NCI-H774 (cell line): Measurements from ENCODE around the gene SETDB1.

Experiments used
- DNase-seq: peaks from one replicate; lab custom pipeline; 2025; lab: John Stamatoyannopoulos, UW

The SETDB1 gene

DNA sequence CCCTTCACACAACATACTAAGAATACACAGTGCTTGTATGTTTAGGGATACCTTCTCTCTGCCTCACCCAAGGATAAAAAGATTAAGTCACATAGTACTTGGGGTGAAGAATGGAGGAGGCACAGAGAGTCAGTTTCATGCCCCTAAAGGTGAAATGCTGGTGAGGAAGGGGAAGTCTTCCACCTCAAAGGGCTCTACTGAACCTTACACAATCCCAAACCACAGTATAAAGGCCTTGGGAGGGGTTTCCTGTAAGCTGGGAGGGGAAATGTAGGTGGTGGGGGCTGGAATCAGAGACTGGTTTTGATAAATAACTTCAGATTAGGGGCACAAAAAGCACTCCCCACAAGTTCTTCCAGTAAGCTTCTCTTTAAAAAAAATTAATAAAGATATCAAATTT lies 77.0 kb downstream of the SETDB1 start:
- DNase-seq = no peak

DNA sequence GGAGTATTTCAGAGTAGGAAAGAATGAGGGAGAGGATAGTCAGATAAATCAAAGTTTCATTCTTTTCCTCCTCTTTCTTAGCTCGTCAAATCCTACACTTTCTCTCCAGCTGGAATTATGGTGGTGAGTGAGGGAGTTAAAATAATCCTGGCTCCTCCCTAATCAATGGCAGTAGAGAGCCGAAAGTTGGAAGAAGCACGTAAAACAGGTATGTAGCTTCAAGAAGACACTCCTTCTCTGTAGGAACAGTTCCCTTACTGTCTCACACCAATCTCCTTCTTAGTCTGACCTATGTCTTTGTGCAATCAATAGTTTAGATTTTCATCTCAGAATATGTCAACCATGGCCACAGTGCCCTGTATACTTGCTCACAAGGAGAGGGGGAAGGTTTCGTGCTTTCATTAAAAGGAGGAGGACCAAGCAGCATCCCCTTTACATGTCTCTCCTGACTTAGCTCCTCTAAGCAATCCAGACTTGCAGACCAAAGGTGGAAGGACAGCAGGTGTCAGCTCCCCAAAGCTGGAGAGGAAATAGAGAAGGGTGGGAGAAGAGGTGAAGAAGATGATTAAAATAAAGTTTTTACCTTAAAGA lies 79.7 kb downstream of the SETDB1 start:
- no peak for DNase-seq

DNA sequence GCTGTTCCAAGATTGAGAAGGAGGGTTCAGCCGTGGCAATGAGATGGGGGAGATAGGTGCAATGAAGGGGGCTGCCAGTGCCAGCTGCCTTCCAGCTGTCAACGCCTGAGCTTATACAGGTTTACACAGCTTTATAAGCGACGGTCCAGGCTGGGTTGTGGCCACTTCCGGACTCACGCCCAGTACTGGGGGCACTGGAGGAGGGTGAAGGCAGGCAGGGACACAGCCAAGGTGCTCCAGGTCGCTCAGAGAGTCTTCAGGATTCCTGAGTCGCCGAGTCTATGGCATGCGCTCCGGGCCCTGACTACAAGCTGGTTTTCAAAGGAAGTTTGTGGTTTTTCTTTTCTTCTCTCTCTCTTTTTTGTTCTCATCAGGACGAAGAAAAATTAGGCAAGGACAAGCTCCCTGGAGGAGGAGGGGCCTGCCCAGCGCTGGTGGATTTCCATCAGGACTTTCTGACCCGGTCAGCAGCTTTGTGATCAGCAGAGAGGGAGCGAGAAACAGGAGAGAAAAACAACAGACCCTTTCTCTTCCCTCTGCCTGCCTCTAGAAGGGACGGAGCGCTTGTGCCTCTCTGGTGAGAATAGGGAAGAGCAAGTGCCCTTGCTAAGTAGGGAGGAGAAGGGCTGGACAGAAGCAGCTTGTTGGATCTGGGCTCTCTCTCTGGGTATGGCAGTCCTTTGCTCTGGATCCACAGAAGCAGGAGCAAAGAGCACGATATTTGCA lies 80.3 kb downstream of the SETDB1 start, which contains the start of gene MINDY1:
Gene MINDY1 (minus strand): TSS at position 576 of the 726 bp plus-strand sequence. CDS start 4,285 bp downstream, outside the sequence.
- DNase-seq = peak; percentile 51

DNA sequence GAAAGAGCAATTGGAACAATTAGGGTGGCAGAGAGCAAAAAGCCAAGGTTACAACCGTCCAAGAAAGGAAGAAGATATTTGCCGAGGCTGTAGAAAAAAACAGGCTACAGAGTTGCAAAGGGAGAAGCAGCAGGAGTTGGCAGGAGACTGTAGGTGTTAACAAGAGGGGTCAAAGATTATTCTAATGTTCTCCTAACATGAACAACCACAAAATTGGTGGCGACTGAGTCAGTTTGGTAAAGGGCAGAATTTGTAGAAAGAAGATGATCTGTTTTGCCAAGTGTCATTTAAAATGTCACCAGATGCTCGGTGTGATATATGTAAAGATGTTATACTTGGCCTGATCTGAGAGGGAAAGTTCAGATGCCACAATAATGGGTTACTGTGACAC lies 81.7 kb downstream of the SETDB1 start:
- DNase-seq = no peak

DNA sequence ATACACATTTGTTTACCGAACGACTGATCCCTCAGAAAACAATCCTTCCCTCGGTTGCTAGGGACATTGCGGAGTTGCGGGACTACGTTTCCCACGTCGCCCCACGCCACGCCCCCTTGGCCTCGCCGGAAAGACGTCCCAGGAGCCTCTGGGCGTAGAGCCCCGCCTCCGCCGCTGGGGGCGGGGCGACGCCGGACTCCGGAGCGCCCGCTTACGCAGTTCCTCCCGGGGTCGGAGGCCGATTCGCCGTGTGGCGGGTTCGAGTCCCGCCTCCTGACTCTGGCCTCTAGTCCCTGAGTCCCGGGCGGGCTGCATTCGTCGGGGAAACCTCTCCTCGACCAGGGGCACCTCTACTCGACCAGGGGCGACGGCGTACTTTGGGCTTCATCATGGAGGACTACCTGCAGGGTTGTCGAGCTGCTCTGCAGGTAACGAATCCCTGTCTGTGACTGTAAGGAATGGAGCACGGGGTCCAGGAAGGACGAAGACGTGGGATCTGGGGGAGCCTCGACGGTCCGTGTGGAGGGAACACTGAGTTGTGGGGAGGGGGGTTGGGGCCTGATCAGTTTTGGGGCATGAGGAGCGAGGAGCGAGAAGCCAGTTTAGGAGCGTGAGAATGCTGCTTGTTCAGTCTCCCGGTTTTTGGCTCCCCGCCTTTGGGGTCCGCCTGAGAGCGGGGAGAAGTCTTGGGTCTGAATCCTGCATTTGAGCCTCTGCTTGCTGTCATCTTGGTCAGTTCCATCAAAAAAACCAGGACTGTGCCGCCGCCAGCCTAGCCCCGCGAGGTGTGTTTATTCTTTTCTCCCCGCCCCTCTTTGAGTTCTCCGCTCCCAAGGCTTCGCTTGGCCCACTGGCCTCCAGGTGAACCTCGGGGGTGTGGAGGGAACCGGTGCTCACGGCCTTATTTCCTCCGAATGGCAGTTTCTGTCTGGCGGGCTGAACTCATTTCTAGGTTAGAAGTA lies 82.4 kb downstream of the SETDB1 start, which contains the start of gene PRUNE1:
Gene PRUNE1 (plus strand): TSS at position 206 of the 962 bp plus-strand sequence. CDS start 184 bp downstream, at position 390.
- peak; percentile 98 for DNase-seq

DNA sequence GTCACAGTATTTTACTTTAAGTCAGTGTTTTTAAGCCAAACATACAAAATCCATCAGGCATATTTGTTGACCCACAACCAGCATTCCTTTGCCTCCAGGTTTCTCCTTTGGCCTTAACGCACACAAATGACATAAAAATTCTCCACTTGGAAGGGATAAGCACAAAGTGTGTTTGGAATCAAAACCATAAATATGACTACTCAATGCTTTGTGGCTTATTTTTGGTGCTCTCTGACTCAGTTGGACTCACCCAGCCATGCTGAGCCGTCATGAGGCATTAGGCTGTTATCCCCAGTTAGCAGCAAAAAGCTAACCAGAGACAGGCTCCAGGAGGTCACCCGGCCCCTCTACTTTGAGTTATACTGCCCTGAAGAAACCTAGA lies 83.0 kb downstream of the SETDB1 start:
- DNase-seq = no peak

DNA sequence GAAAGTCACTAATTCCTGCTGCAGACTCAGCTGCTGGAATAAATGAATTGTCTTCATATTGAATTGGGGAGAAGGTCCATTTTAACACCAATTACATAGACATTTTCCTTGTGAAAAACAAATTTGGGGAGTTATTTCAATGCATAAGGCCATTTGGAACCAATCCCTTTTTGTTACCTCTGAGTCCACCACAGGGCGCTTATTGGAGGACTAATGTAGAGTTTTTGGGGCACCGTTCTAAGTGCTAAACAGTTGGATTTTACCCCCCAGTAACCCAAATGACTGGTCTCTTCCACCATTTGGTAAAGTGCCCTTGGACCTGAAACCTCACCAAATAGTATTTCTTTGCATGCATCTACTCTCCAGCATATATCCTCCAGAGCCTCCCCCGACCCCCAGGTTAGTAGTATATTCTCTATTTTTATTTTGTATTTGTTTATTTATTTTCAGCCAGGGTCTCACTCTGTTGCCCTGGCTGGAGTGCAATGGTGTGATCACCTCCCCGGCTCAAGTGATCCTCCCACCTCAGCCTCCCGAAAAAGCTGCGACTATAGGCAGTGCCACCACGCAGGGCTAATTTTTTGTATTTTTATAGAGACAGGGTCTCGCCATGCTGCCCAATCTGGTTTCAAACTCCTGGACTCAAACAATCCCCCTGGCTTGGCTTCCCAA lies 83.6 kb downstream of the SETDB1 start:
- no peak for DNase-seq

DNA sequence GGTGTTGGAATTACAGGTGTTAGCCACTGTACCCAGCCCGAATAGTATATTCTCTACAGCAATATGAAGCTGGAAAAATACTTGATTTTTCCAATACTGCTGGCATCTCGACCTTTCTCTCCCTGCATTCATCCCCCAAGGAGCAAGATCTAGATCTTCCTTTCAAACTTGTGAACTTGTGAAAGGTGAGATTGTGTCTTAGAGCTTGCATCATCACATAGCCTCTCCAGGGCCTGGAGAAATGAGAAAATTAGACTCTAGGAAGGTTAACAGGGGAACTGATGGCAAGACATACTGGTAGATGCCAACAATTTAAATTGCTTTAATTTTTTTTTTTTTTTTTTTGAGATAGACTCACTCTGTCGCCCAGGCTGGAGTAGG lies 84.2 kb downstream of the SETDB1 start:
- DNase-seq = no peak

DNA sequence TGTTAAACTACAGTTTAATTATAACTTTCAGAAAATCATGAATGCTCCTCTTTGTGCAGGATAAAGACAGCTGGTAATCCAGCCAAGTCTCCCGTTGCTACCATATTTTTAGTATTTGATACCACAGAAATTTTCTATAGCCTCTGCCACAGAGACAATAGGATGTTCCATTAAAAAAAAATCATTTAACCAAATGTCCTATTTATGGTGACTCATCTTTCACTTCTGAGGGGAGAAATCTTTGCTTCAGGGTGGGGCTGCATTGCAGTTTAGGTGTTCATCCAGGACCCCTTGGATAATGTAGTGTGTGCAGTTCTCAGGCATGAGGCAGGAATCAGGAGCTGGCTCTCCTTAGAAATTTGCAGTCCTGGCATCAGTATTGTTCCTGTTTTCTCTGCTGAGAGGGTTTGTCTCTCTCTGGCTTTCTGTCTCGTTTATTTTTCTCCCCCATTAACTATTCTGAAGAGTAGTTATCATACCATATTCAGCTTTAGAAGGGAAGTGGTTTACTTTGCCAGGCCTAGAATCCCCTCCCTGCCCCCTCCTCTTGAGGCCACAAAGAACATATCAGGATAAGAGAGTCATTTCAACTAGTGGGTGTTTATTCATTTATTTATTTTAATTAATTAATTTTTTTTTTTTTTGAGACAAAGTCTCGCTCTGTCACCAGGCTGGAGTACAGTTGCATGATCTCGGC lies 85.1 kb downstream of the SETDB1 start:
- DNase-seq = no peak

DNA sequence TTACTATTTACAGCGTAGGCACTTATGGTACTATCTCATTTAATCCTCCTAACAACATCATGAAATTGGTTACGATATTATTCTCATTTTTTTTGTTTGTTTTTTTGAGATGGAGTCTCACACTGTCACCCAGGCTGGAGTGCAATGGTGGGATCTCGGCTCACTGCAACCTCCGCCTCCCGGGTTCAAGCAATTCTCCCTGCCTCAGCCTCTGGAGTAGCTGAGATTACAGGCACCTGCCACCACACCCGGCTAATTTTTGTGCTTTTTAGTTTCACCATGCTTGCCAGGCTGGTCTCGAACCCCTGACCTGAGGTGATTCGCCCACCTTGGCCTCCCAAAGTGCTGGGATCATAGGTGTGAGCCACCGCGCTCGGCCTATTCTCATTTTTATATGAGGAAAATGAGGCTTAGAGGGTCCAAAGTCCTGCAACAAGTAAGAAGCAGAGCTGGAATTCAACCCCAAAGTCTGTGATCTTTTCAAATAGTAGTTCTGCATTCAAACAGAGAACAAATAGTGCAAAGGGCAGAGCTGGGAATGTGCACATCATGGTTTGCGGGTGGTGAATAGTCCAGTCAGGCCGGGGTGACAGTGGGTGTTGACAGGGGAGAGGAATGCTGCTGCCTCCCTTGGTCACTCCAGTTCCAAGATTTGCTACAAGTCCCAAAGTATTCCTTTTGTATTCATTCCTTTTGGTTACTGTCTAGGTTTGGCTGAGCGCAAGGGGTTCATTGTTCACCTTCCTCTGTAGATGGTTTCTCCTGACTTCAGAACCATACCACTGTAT lies 86.7 kb downstream of the SETDB1 start:
- no peak for DNase-seq

DNA sequence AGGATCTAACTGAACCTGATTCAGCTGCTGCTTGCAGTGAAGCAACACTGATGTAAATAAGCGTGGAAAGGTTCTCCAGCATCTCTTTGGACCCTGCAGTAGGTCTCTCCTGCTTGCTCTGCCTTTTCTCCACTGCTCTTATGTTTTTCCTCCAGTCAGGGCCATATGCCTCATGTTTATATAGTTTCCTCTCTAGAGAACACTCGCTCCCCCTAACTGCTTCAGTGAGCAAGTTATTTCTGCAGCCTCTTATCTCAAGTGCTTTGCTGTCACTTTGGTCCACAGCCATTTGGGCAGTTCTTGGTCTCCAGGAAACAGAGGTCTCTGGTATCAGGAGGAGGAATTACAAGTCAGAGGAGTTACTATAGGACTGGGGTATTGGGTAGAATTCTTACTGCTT lies 87.4 kb downstream of the SETDB1 start:
- DNase-seq = no peak
